ENCODE measurements around the gene RHOBTB1.

DNA sequence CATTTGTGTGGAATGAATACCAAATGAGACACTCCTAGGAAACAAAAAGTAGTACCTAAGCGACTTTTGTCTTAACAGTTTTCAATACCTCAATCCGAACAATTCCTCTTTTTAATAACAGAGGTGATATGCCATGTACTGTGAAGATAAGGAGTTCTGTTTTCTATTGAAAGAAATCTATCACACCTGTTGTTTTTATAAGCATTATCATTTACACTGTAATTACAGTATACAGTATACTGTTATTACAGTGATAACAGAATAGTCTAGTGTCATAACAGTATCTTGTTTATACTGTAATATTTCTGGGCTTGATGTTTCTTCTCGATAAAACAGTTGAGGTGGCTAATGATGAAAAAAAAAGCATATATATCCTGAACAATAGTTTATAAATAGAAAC lies 9.4 kb upstream of the RHOBTB1 start:
- TF ChIP-seq POLR2A (IDR thresholded peaks at IDR 0.05): no peak
- TF ChIP-seq, protein P1, sequence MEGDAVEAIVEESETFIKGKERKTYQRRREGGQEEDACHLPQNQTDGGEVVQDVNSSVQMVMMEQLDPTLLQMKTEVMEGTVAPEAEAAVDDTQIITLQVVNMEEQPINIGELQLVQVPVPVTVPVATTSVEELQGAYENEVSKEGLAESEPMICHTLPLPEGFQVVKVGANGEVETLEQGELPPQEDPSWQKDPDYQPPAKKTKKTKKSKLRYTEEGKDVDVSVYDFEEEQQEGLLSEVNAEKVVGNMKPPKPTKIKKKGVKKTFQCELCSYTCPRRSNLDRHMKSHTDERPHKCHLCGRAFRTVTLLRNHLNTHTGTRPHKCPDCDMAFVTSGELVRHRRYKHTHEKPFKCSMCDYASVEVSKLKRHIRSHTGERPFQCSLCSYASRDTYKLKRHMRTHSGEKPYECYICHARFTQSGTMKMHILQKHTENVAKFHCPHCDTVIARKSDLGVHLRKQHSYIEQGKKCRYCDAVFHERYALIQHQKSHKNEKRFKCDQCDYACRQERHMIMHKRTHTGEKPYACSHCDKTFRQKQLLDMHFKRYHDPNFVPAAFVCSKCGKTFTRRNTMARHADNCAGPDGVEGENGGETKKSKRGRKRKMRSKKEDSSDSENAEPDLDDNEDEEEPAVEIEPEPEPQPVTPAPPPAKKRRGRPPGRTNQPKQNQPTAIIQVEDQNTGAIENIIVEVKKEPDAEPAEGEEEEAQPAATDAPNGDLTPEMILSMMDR (IDR thresholded peaks at IDR 0.05 in 4 of 5, conservative IDR thresholded peaks at IDR 0.05 in 1 of 5): no peak
